Cortex of kidney (tissue), 1 donor: Measurements from ENCODE around the gene SLC39A3.

Source experiments
- DNase-seq: peaks from one replicate; lab custom pipeline; 2025; lab: John Stamatoyannopoulos, UW

Gene SLC39A3

GRCh38 chr19:2747349-2747748 is 7.5 kb upstream of the SLC39A3 start:
- no peak for DNase-seq

GRCh38 chr19:2744113-2744512 is 4.3 kb upstream of the SLC39A3 start:
- no peak for DNase-seq

- DNase-seq: no peak
These were observed 3.3 kb upstream of the SLC39A3 start for GRCh38 chr19:2743099-2743498.

- no peak for DNase-seq
These were observed 468 bp upstream of the SLC39A3 start for GRCh38 chr19:2740314-2740656.

GRCh38 chr19:2736550-2737190 is 3.1 kb downstream of the SLC39A3 start:
- no peak for DNase-seq

- DNase-seq: no peak
These were observed 4.4 kb downstream of the SLC39A3 start for GRCh38 chr19:2735374-2735773.

- no peak for DNase-seq
These were observed 5.1 kb downstream of the SLC39A3 start for GRCh38 chr19:2734589-2735288.

- DNase-seq: no peak
These were observed 5.8 kb downstream of the SLC39A3 start for GRCh38 chr19:2733930-2734588.

GRCh38 chr19:2732883-2733282 is 6.9 kb downstream of the SLC39A3 start:
- DNase-seq: no peak

- no peak for DNase-seq
These were observed 7.6 kb downstream of the SLC39A3 start for GRCh38 chr19:2732157-2732725.

GRCh38 chr19:2731181-2731995 is 8.4 kb downstream of the SLC39A3 start:
- no peak for DNase-seq

- no peak for DNase-seq
These were observed 9.6 kb downstream of the SLC39A3 start for GRCh38 chr19:2729943-2730818.

- DNase-seq: no peak
These were observed 10.9 kb downstream of the SLC39A3 start for GRCh38 chr19:2728783-2729387.

GRCh38 chr19:2727640-2727944 is 12.2 kb downstream of the SLC39A3 start:
- DNase-seq: no peak

- DNase-seq: no peak
These were observed 12.7 kb downstream of the SLC39A3 start for GRCh38 chr19:2726904-2727639.

GRCh38 chr19:2726160-2726855 is 13.5 kb downstream of the SLC39A3 start:
- DNase-seq: no peak

- no peak for DNase-seq
These were observed 15.7 kb downstream of the SLC39A3 start for GRCh38 chr19:2724148-2724557.

- no peak for DNase-seq
These were observed 16.1 kb downstream of the SLC39A3 start for GRCh38 chr19:2723747-2724146.

GRCh38 chr19:2723345-2723715 is 16.5 kb downstream of the SLC39A3 start:
- DNase-seq: no peak
